Measurements from ENCODE around the gene TOR1AIP2. TPM values are rescaled to one million over a fixed set of nuclear protein-coding genes. Genes with fewer than 3 reads are reported as not detected.

TOR1AIP2 gene
- total and polyA plus RNA-seq, 2 of the 13 experiments (the other 11 are each of a cell fraction or from before 2014, with no cell fraction given) = 35.2 to 65.8 TPM

- TF ChIP-seq DR1 (CRISPR knock-in tag; IDR thresholded peaks at IDR 0.05) (0 out of 2 replicates have a peak, but pooled peaks have one; percentile 37), ZNF775 (CRISPR knock-in tag; IDR thresholded peaks at IDR 0.05; ENCODE audit: borderline replicate concordance) (no peak), PAF1 (CRISPR knock-in tag; IDR thresholded peaks at IDR 0.05) (no peak), E2F1 (CRISPR knock-in tag; IDR thresholded peaks at IDR 0.05) (no peak), ZNF652 (CRISPR knock-in tag; IDR thresholded peaks at IDR 0.05; ENCODE audit: borderline replicate concordance, low read depth) (no peak), TSC22D2 (CRISPR knock-in tag; IDR thresholded peaks at IDR 0.05; ENCODE audit: borderline replicate concordance) (no peak), THAP9 (CRISPR knock-in tag; IDR thresholded peaks at IDR 0.05; ENCODE audit: borderline replicate concordance) (peak; percentile 44; the same call in 1 of the 2 replicates), TFDP1 (CRISPR knock-in tag; IDR thresholded peaks at IDR 0.05; ENCODE audit: borderline replicate concordance) (0 out of 2 replicates have a peak, but pooled peaks have one; percentile 14), RERE (CRISPR knock-in tag; IDR thresholded peaks at IDR 0.05; ENCODE audit: low read depth) (no peak), DPF2 (CRISPR knock-in tag; IDR thresholded peaks at IDR 0.05; ENCODE audit: borderline replicate concordance, low read depth) (no peak), ZNF737 (CRISPR knock-in tag; IDR thresholded peaks at IDR 0.05; ENCODE audit: borderline replicate concordance) (no peak), ZNF720 (CRISPR knock-in tag; IDR thresholded peaks at IDR 0.05) (no peak), SRSF4 (IDR thresholded peaks at IDR 0.05; ENCODE audit: low read depth, low read length, poor library complexity, severe bottlenecking) (no peak), ZNF441 (CRISPR knock-in tag; IDR thresholded peaks at IDR 0.05; ENCODE audit: borderline replicate concordance) (no peak), ZFP91 (CRISPR knock-in tag; IDR thresholded peaks at IDR 0.05; ENCODE audit: borderline replicate concordance) (peak; percentile 35; the same call in 1 of the 2 replicates)
Observed at GRCh38 chr1:179877586-179878265, at the start of gene TOR1AIP2 (continued).

Data from HepG2 (cell line).